Neural progenitor cell (in vitro differentiated cells): ENCODE measurements around the gene TACR1. TPM values are rescaled to one million over a fixed set of nuclear protein-coding genes. Genes with fewer than 3 reads are reported as not detected.

Source experiments
- DNase-seq: peaks from one replicate; pipeline ENCODE4 v3.0.0-alpha.2; 2016; ENCODE audit warnings: low spot score
- H2AFZ ChIP-seq: fragments of 200-600 bp; sonication (generic); replicated peaks from 2 replicates; pipeline ENCODE4 v1.6.1; 2016; ENCODE audit warnings: antibody characterized with exemption
- H3F3A ChIP-seq: fragments of 200-600 bp; sonication (generic); 2 replicates; pipeline ENCODE4 v1.6.1; 2016; ENCODE audit warnings: antibody characterized with exemption, low read depth
- H3K27ac ChIP-seq: fragments of 200-600 bp; sonication (generic); 2 replicates; pipeline ENCODE4 v1.5.1; 2016; ENCODE audit warnings: mild to moderate bottlenecking
- H3K27me3 ChIP-seq: fragments of 200-600 bp; sonication (generic); 2 replicates; pipeline ENCODE4 v1.6.1; 2016; ENCODE audit warnings: mild to moderate bottlenecking, moderate library complexity
- H3K36me3 ChIP-seq: fragments of 200-600 bp; sonication (generic); 2 replicates; pipeline ENCODE4 v1.5.1; 2016
- H3K4me1 ChIP-seq: fragments of 200-600 bp; sonication (generic); 2 replicates; pipeline ENCODE4 v1.6.1; 2016; ENCODE audit warnings: mixed run types
- H3K4me2 ChIP-seq: fragments of 200-600 bp; sonication (generic); 2 replicates; pipeline ENCODE4 v1.6.1; 2016
- H3K4me3 ChIP-seq: fragments of 200-600 bp; sonication (generic); 2 replicates; pipeline ENCODE4 v1.5.1; 2016
- H3K79me2 ChIP-seq: fragments of 200-600 bp; sonication (generic); 2 replicates; pipeline ENCODE4 v1.6.1; 2016; ENCODE audit warnings: low read depth
- H3K9ac ChIP-seq: fragments of 200-600 bp; sonication (generic); 2 replicates; pipeline ENCODE4 v1.6.1; 2016
- H3K9me3 ChIP-seq: fragments of 200-600 bp; sonication (generic); 2 replicates; pipeline ENCODE4 v1.5.1; 2016; ENCODE audit warnings: low read depth
- H4K20me1 ChIP-seq: fragments of 200-600 bp; sonication (generic); 2 replicates; pipeline ENCODE4 v1.6.1; 2016; ENCODE audit warnings: low read depth
- H3K27ac Mint-ChIP-seq: 3 replicates; pipeline ENCODE4 v1.8.0; 2021; ENCODE audit warnings: mixed read lengths
- H3K27me3 Mint-ChIP-seq: 2 replicates; pipeline ENCODE4 v1.8.0; 2022; ENCODE audit warnings: low read depth, mild to moderate bottlenecking, inconsistent platforms, moderate library complexity, mixed read lengths; ENCODE audit not compliant: insufficient read depth
- H3K36me3 Mint-ChIP-seq: 3 replicates; pipeline ENCODE4 v1.8.0; 2021; ENCODE audit warnings: mixed read lengths
- H3K4me1 Mint-ChIP-seq: 3 replicates; pipeline ENCODE4 v1.8.0; 2021; ENCODE audit warnings: mixed read lengths
- H3K4me3 Mint-ChIP-seq: 3 replicates; pipeline ENCODE4 v1.8.0; 2021; ENCODE audit warnings: mild to moderate bottlenecking, moderate library complexity, mixed read lengths
- H3K9me3 Mint-ChIP-seq: 3 replicates; pipeline ENCODE4 v1.8.0; 2020; ENCODE audit warnings: mixed read lengths
- CTCF ChIP-seq: fragments of 200-600 bp; sonication (generic); IDR thresholded peaks from 2 replicates; pipeline ENCODE4 v1.5.1; 2017; ENCODE audit warnings: antibody characterized with exemption, mild to moderate bottlenecking
- EZH2 ChIP-seq: fragments of 200-600 bp; sonication (generic); IDR thresholded peaks from 2 replicates; pipeline ENCODE4 v1.6.1; 2017; ENCODE audit warnings: antibody characterized with exemption, mild to moderate bottlenecking, moderate library complexity
- EZH2phosphoT487 ChIP-seq: fragments of 200-600 bp; sonication (generic); IDR thresholded peaks from 2 replicates; pipeline ENCODE4 v1.6.1; 2017; ENCODE audit warnings: antibody characterized with exemption
- microRNA-seq: library from miRNA; unstranded; fragments of <30 nt; microRNA quantifications from one replicate; pipeline ENCODE4, GENCODE V29; 2016
- small RNA-seq: library from RNA; depleted of rRNA; stranded (forward); fragments of <200 nt; gene quantifications from one replicate; pipeline ENCODE3, GENCODE V24; 2015
- total RNA-seq: library from RNA; depleted of rRNA; stranded (reverse); fragments of >200 nt; gene quantifications from 2 replicates; pipeline ENCODE4 v1.2.3, GENCODE V29; 2015; ENCODE audit warnings: low replicate concordance

The TACR1 gene
- total RNA-seq, 1 donor from 2014 or later = not detected

GRCh38 chr2:75003276-75003675 is 196.0 kb downstream of the TACR1 start:
- Mint-ChIP-seq H3K36me3 (peaks cover 2% of the 10 kb centered on the region), H3K27me3 (no peaks in the 10 kb centered on the region), H3K4me1 (peaks cover 3% of the 10 kb centered on the region), H3K9me3 (no peaks in the 10 kb centered on the region), H3K27ac (no peak overlapping the region), H3K4me3 (no peak overlapping the region)
- Histone ChIP-seq H3K9ac (no peak overlapping the region), H3F3A (no peaks in the 10 kb centered on the region), H3K36me3 (no peaks in the 10 kb centered on the region), H2AFZ (no peak overlapping the region), H3K4me1 (no peaks in the 10 kb centered on the region), H3K4me3 (no peak overlapping the region), H3K4me2 (no peak overlapping the region), H3K79me2 (no peaks in the 10 kb centered on the region), H3K9me3 (no peaks in the 10 kb centered on the region), H4K20me1 (no peaks in the 10 kb centered on the region), H3K27ac (no peak overlapping the region), H3K27me3 (no peaks in the 10 kb centered on the region)
- DNase-seq = no peak
- TF ChIP-seq CTCF (no peak), EZH2 (no peak), EZH2phosphoT487 (no peak)

- H3K4me1 Mint-ChIP-seq = peaks cover under 1% of the 10 kb centered on the region
- H2AFZ ChIP-seq = no peak overlapping the region
- H3K27me3 ChIP-seq = no peaks in the 10 kb centered on the region
- H3K4me2 ChIP-seq = no peak overlapping the region
- TF ChIP-seq EZH2 (no peak), EZH2phosphoT487 (no peak), CTCF (no peak)
- no peak for DNase-seq
- no peak overlapping the region for H3K27ac ChIP-seq
- H3K4me3 ChIP-seq = no peak overlapping the region
- no peak overlapping the region for H3K4me3 Mint-ChIP-seq
- no peaks in the 10 kb centered on the region for H3K4me1 ChIP-seq
- no peaks in the 10 kb centered on the region for H4K20me1 ChIP-seq
- H3K9me3 Mint-ChIP-seq = peaks cover 2% of the 10 kb centered on the region
- no peaks in the 10 kb centered on the region for H3K36me3 ChIP-seq
- H3K36me3 Mint-ChIP-seq = peaks cover 2% of the 10 kb centered on the region
- H3K79me2 ChIP-seq = no peaks in the 10 kb centered on the region
- no peak overlapping the region for H3K9ac ChIP-seq
- no peaks in the 10 kb centered on the region for H3K9me3 ChIP-seq
- no peaks in the 10 kb centered on the region for H3F3A ChIP-seq
- H3K27ac Mint-ChIP-seq = no peak overlapping the region
- no peaks in the 10 kb centered on the region for H3K27me3 Mint-ChIP-seq
Measured at GRCh38 chr2:75002007-75002406, 197.3 kb downstream of the TACR1 start.

- Mint-ChIP-seq H3K36me3 (no peaks in the 10 kb centered on the region), H3K27ac (no peak overlapping the region), H3K27me3 (no peaks in the 10 kb centered on the region), H3K4me3 (no peak overlapping the region), H3K9me3 (peaks cover 2% of the 10 kb centered on the region), H3K4me1 (peaks cover 4% of the 10 kb centered on the region)
- TF ChIP-seq CTCF (no peak), EZH2phosphoT487 (no peak), EZH2 (no peak)
- Histone ChIP-seq H3K4me1 (no peaks in the 10 kb centered on the region), H3K4me3 (no peak overlapping the region), H3K9me3 (no peaks in the 10 kb centered on the region), H4K20me1 (no peaks in the 10 kb centered on the region), H3K9ac (no peak overlapping the region), H3K36me3 (no peaks in the 10 kb centered on the region), H3K27me3 (no peaks in the 10 kb centered on the region), H3K4me2 (no peak overlapping the region), H2AFZ (no peak overlapping the region), H3K27ac (no peak overlapping the region), H3F3A (no peaks in the 10 kb centered on the region), H3K79me2 (no peaks in the 10 kb centered on the region)
- peak; percentile 22 for DNase-seq
Measured at GRCh38 chr2:74999468-74999867, 199.9 kb downstream of the TACR1 start.

Small RNA genes lying within 50 kb of the gene (microRNA-seq; reads per million reads assigned to microRNA genes)
- gene MIR5000 = 0.73 reads per million

Small RNA genes lying within 50 kb of the gene (small RNA-seq; reads per million reads assigned to genes)
- gene MIR5000 = not detected

Other genes with a start within 250 kb of the TACR1 start
- gene POLE4, start 240.9 kb downstream of the TACR1 start, total RNA-seq = 15.4 and 17.5 TPM in 2 replicates